Stimulated activated CD8-positive, alpha-beta memory T cell treated with anti-CD3 and anti-CD28 coated beads, Interleukin-7, amount 100 ng/mL, for 24 hours (primary cell): Measurements from ENCODE around the gene ADO.
A peak's percentile ranks its signal among the peaks of the same experiment; 100 is the strongest.

Experiments
- DNase-seq: peaks from one replicate; pipeline ENCODE4 v3.0.0-alpha.2; 2020; ENCODE audit warnings: low read depth

Gene ADO

DNA sequence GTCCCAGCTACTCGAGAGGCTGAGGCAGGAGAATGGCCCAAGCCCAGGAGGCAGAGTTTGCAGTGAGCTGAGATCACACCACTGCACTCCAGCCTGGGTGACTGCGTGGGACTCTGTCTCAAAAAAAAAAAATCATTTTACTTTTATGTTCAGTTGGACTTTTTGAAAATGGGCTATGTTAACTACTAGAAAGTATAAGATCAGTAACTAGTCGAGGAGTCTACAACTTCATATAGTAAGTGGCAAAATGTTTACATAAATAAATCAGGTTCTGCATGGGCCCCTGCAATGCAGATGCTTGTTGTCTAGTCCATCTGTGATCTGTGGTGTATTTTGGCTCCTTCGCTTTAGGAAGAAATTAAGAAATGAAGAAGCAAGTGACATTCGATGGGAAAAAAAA is 12.3 kb upstream of the ADO start:
- no peak for DNase-seq

GRCh38 chr10:62794306-62794705 is 10.2 kb upstream of the ADO start:
- DNase-seq: no peak

DNA sequence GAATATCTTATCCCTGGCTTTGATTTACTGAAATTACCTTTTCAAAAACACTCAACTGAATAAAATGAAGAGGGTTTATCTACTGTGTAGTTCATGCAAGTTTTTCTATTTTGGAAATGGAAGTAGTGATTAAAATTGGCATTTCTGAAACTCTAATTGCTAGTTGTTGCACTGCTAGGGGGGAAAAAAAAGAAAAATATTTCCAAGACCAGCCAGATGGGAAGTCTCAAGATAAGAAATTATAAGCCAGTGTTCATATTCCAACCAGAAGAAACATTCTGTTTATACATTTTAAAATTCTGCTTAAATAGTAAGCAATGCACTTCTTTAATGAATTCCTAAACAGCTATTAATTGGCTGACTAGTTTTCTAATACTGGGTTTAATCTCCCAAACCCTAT is 9.4 kb upstream of the ADO start:
- no peak for DNase-seq

DNA sequence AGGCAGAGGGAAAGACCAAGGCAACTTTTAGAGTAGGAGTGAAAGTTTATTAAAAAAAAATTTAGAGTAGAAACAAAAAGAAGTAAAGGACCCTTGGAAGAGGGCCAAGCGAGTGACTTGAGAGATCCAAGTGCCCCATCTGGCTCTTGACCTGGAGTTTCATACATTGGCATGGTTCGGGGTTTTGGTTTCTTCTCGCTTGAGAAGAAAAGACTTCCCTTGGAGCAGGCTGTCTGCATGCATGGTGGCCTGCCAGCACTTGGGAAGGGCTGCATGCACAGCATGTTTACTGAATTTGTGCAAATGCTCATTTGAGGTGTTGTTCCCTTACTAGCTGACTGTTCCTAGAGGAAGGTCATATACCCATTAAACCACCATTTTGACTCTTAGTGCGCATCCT is 8.8 kb upstream of the ADO start:
- DNase-seq: no peak

DNA sequence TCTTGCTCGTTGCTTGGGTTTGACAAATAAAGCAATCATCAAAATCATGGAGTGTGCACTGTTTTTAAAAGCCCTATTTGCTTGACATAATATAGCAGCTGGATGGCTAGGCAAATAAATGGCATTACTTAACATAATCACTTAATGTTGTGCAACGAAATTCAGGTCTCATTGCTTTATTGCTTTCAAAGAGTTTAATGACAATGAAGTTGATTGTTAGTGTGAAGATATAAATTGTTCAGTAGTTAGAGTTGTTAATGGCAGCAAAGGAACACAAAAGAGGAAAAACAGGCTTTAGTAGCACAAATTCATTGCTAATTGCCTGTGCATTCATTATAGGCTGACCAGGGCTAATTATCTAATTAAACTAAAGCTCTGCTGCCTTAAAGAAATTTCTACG is 7.6 kb upstream of the ADO start:
- DNase-seq: no peak

- no peak for DNase-seq
Measured at GRCh38 chr10:62801871-62802270, 2.6 kb upstream of the ADO start.

GRCh38 chr10:62803724-62804355 is 680 bp upstream of the ADO start:
- DNase-seq: no peak

GRCh38 chr10:62805231-62806099 is 945 bp downstream of the ADO start:
- DNase-seq: no peak

DNA sequence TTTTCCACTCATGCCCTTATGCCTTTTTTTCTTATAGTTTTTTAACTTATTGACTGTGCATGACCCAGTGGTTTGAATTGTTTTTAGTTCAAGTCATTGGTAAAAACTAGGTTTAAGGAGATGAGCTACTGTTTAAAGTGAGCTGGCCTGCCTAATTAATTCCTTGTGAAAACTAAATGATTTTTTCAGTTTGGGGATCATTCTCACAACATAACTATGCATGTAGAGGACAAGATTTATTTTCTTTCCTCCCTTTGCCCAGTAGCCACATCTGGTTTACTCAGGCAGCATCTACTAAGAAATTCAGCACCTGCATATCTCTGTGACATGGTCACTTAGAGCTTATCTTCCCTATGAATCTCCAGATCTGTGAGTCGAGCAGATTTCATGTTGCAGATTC is 1.7 kb downstream of the ADO start:
- no peak for DNase-seq

- DNase-seq: no peak
Measured at GRCh38 chr10:62810156-62810902, 5.8 kb downstream of the ADO start.

- no peak for DNase-seq
Measured at GRCh38 chr10:62811159-62811875, 6.8 kb downstream of the ADO start.

DNA sequence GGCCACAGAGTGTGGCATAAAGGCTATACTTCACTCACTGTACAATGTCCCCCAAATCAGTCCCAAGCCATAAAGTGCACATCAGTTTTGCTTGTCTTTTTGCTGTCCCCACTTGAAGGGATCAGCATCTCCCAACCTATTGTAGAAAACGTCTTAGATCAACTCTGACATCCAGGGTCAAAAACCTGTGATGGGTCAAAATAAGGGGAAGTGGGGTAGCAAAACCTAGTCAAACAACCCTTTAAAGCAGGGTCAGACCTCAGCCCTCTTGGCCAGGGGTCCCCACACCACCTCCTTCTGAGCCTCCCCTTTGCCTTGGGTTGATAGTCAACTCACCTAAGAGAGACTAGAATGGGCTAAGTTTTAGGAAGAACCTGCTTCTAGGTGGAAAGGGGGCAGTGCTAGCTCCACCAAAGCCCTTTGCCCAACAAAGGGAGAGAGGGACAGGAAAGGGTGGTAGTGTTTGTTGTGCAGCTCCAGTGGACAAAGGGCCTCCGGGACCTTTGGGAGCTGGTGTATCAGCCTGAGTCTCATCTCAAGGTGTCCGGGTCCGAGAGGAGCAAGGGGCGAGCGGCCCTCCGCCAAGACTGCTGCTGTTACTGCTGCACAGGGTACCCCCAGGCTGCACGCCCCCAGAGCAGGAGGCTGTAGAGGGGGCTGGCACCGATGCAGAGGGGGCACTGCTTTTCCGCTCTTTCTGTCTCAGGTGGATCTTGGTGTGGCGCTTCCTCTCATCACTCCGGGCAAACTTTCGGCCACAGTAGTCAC is 8.3 kb downstream of the ADO start:
- DNase-seq: no peak

DNA sequence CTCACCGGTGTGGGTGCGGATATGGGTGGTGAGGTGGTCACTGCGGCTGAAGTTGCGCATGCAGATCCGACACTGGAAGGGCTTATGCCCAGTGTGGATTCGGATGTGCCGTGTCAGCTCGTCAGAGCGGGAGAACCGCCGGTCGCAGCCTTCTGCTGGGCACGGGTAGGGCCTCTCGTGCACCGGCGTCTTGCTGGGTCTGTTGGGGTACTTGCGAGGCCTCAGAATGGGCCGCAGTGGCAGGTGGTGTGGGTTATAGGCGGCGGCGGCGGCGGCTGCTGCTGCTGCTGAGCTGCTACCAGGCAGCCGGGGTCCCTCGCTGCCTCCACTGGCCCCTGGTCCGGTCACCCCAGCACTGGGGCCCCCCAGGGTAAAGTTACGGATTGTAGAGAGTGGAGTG is 8.9 kb downstream of the ADO start:
- DNase-seq: no peak

DNA sequence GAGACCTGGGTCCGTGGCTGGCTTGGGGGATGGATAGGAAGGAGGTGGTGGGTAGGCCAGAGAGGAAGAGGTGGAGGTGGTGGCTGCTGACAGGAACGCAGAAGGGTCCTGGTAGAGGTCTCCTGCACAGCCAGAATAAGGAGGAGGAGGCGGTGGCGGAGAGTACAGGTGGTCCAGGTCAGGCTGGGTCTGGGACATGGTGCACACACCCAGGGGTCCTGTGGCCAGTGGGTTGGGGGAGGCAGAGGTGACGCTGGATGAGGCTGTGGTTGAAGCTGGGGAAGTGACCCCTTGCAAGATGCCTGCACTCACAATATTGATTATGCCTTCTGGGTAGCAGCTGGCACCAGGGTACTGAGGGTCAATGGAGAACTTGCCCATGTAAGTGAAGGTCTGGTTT is 9.5 kb downstream of the ADO start:
- no peak for DNase-seq

DNA sequence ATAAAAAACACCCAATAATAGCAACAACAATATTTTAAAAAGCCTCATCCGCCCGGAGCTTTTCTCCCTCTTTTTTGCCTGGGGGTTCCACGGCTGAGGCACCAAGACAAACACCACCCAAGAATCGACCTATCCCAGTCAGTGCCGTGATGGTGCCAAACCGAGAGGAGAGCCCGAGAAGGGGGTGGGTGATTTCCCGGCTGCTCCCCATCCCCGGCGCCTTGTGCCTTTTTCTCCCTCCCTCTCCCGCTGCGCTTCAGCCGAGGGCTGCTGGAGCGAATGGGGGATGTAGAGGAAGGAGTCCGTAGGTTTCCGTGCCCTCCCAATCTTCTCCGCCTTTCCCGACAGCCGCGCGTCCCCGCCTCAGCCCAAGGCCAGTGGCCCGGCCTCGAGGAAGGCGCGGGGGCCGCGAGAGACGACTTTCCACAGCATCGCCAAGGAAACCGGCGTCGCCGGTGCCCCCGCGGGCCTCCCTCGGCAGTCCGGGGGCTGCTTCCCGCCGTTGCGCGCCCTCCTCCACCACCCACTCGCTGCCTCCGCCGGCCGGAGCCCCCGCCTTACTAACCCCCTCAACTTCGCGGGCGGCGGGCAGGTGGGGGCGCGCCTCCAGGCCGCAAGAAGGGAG is 10.3 kb downstream of the ADO start:
- no peak for DNase-seq

- DNase-seq: no peak
Measured at GRCh38 chr10:62815381-62816075, 11.0 kb downstream of the ADO start.

DNA sequence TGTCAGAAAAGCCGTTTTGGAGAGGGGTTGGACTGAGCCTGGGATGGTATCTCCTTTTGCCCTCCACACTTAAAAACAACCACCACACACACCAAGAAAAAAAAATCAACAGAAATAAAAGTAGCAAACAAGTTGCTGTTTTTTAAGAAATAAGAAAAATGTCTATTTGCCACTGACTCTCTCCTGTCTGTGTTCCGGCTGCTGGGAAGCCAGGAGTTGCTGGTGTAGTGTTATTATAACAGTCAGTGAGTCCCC is 11.5 kb downstream of the ADO start:
- no peak for DNase-seq

GRCh38 chr10:62816331-62817120 is 12.0 kb downstream of the ADO start, which contains the start of gene EGR2:
TSS of gene EGR2 (minus strand) at chr10:62816366. CDS start at chr10:62816029, 337 bp downstream.
- peak; percentile 86 for DNase-seq

GRCh38 chr10:62817121-62817765 is 12.7 kb downstream of the ADO start:
- DNase-seq: no peak
